Lung (tissue), 12 donors: ENCODE data around the gene LRSAM1. TPM values are rescaled to one million over a fixed set of nuclear protein-coding genes. Genes with fewer than 3 reads are reported as not detected.

Experiments
- ATAC-seq: fragments of 200-7000 bp; cut with Tn5 transposase; one replicate; pipeline ENCODE4 v1.9.1; 2020; ENCODE audit warnings: moderate number of reproducible peaks; ENCODE audit not compliant: insufficient read depth, low FRiP score
- DNase-seq, 3 donors: peaks; one replicate each; pipeline ENCODE4 v3.0.0-alpha.2; 2013 to 2017
- H3K27ac ChIP-seq, 2 donors: one replicate each; pipeline ENCODE4 v1.5.1; 2013; ENCODE audit warnings: mild to moderate bottlenecking in 2 of 2, moderate library complexity in 2 of 2, control low read depth in 1 of 2, inconsistent platforms in 1 of 2, low read depth in 1 of 2, low read length in 1 of 2
- H3K27me3 ChIP-seq, 3 donors: one replicate each; pipeline ENCODE4 v1.5.1; 2013; ENCODE audit warnings: low read length in 2 of 3; ENCODE audit not compliant: control insufficient read depth in 3 of 3, insufficient read depth in 3 of 3
- H3K36me3 ChIP-seq, 4 donors: one replicate each; pipeline ENCODE4 v1.5.1; 2013; ENCODE audit warnings: low read length in 4 of 4, mild to moderate bottlenecking in 1 of 4, moderate library complexity in 1 of 4; ENCODE audit not compliant: control insufficient read depth in 4 of 4, insufficient read depth in 4 of 4
- H3K4me1 ChIP-seq, 5 donors: one replicate each; pipeline ENCODE4 v1.5.1; 2013; ENCODE audit warnings: low read length in 5 of 5, mild to moderate bottlenecking in 2 of 5, moderate library complexity in 1 of 5; ENCODE audit not compliant: control insufficient read depth in 5 of 5, insufficient read depth in 5 of 5
- H3K4me3 ChIP-seq: one replicate; pipeline ENCODE4 v1.5.1; 2013; ENCODE audit warnings: mild to moderate bottlenecking, control low read depth, moderate library complexity
- H3K9ac ChIP-seq, 2 donors: one replicate each; pipeline ENCODE4 v1.5.1; 2013; ENCODE audit warnings: low read length in 2 of 2, control low read depth in 1 of 2; ENCODE audit not compliant: insufficient read depth in 1 of 2
- H3K9me3 ChIP-seq, 4 donors: one replicate each; pipeline ENCODE4 v1.5.1; 2013; ENCODE audit warnings: low read length in 3 of 4, mild to moderate bottlenecking in 1 of 4, moderate library complexity in 1 of 4; ENCODE audit not compliant: control insufficient read depth in 4 of 4, insufficient read depth in 3 of 4
- CTCF ChIP-seq: IDR thresholded peaks from 2 replicates; pipeline ENCODE4 v1.5.1; 2012; ENCODE audit warnings: mild to moderate bottlenecking; ENCODE audit errors: control extremely low read depth, extremely low read depth
- WGBS, 2 donors: extraction: QIAGEN DNeasy Blood & Tissue Kit; methylation state at CpG; one replicate each; pipeline ENCODE4 v1.1.7; 2013; 5-methylcytosine and 5-hydroxymethylcytosine counted together
- polyA plus RNA-seq, 2 donors: library from polyadenylated mRNA; stranded (reverse); fragments of 200-250 nt; gene quantifications; one replicate each; pipeline ENCODE4 v1.2.1, GENCODE V29; 2013
- total RNA-seq, 2 donors: library from RNA; depleted of rRNA in 1 of 2; stranded (reverse); fragments of >200 nt in 1 of 2; gene quantifications; one replicate each; pipeline ENCODE4 v1.2.1, GENCODE V29; 2014 to 2021
- donor health status: control.
- donor health status: control.
- donor health status: Bipolar disorder and iron deficiency.
- donor health status: healthy.
- donor health status: DM: yes; HTN: yes; CAD: no.

The LRSAM1 gene
- total and polyA plus RNA-seq, 4 donors, result 13.5 to 24.5 (median 18.0) TPM

GRCh38 chr9:127444921-127445850 is 6.1 kb upstream of the LRSAM1 start:
- ATAC-seq (no peak), DNase-seq (peak in 1 of 3 donors; percentile 38)
- Histone ChIP-seq H3K4me1 (peaks cover 0 to 17% (median 10%) of the 10 kb centered on the region in 5 donors), H3K27me3 (no peaks in the 10 kb centered on the region), H3K27ac (no peak overlapping the region), H3K9me3 (peaks cover 0 to 6% (median 0%) of the 10 kb centered on the region in 4 donors), H3K4me3 (no peak overlapping the region), H3K36me3 (peaks cover 23 to 66% (median 61%) of the 10 kb centered on the region in 4 donors), H3K9ac (no peak overlapping the region)
- 89 to 92% methylated on average over 15 of the region's 15 CpGs for WGBS, 2 donors
- no peak for TF ChIP-seq CTCF

- ATAC-seq (no peak), DNase-seq (no peak)
- Histone ChIP-seq H3K36me3 (peaks cover 16 to 64% (median 56%) of the 10 kb centered on the region in 4 donors), H3K9me3 (peaks cover 0 to 7% (median 0%) of the 10 kb centered on the region in 4 donors), H3K27ac (no peak overlapping the region), H3K4me3 (no peak overlapping the region), H3K27me3 (no peaks in the 10 kb centered on the region), H3K4me1 (peaks cover 0 to 20% (median 11%) of the 10 kb centered on the region in 5 donors), H3K9ac (no peak overlapping the region)
- 77 to 81% methylated on average over 4 of the region's 4 CpGs for WGBS, 2 donors
- TF ChIP-seq CTCF, result no peak
These were observed 5.2 kb upstream of the LRSAM1 start for GRCh38 chr9:127445851-127446712.

GRCh38 chr9:127446713-127447415 is 4.4 kb upstream of the LRSAM1 start:
- Histone ChIP-seq H3K27ac (no peak overlapping the region), H3K27me3 (no peaks in the 10 kb centered on the region), H3K4me1 (peaks cover 0 to 20% (median 11%) of the 10 kb centered on the region in 5 donors), H3K36me3 (peaks cover 16 to 60% (median 53%) of the 10 kb centered on the region in 4 donors), H3K9me3 (peaks cover 0 to 7% (median 0%) of the 10 kb centered on the region in 4 donors), H3K9ac (no peak overlapping the region), H3K4me3 (no peak overlapping the region)
- DNase-seq, result no peak
- no peak for ATAC-seq
- no peak for TF ChIP-seq CTCF
- 83 to 85% methylated on average over 7 of the region's 7 CpGs for WGBS, 2 donors
